Right lobe of liver (tissue), 6 donors: ENCODE measurements around the gene WEE1. TPM values are rescaled to one million over a fixed set of nuclear protein-coding genes. Genes with fewer than 3 reads are reported as not detected.

Source experiments
- ATAC-seq, 4 donors: fragments of 200-7000 bp; cut with Tn5 transposase; one replicate each; pipeline ENCODE4 v1.9.1; 2020; ENCODE audit warnings: mild to moderate bottlenecking in 4 of 4, moderate library complexity in 4 of 4
- DNase-seq, 3 donors: peaks; one replicate each; pipeline ENCODE4 v3.0.0-alpha.2; 2020
- H3K27ac ChIP-seq, 3 donors: fragments of 200-600 bp; one replicate each; pipeline ENCODE4 v1.8.0; 2022
- H3K27me3 ChIP-seq, 2 donors: fragments of 200-600 bp; one replicate each; pipeline ENCODE4 v1.8.0; 2022
- H3K36me3 ChIP-seq, 4 donors: fragments of 200-600 bp; sonication (generic) in 1 of 4; one replicate each; pipeline versions ENCODE4 v1.5.1 to v1.8.0; 2017 to 2022; ENCODE audit warnings: control low read depth in 1 of 4
- H3K4me1 ChIP-seq, 4 donors: fragments of 200-600 bp; sonication (generic) in 1 of 4; one replicate each; pipeline versions ENCODE4 v1.5.1 to v1.8.0; 2017 to 2022; ENCODE audit warnings: control low read depth in 1 of 4
- H3K4me3 ChIP-seq, 3 donors: fragments of 200-600 bp; one replicate each; pipeline ENCODE4 v1.8.0; 2022
- H3K9me3 ChIP-seq, 4 donors: fragments of 200-600 bp; sonication (generic) in 1 of 4; one replicate each; pipeline versions ENCODE4 v1.5.1 to v1.8.0; 2017 to 2022; ENCODE audit warnings: control low read depth in 1 of 4
- POLR2A ChIP-seq: fragments of 450-650 bp; IDR thresholded peaks from one replicate; pipeline ENCODE4 v1.6.1; 2017; ENCODE audit warnings: antibody characterized with exemption, mild to moderate bottlenecking
- WGBS: methylation state at CpG from one replicate; pipeline ENCODE4 v1.1.6; 2018; ENCODE audit warnings: low coverage, low lambda C conversion rate; ENCODE audit not compliant: insufficient coverage; ENCODE audit errors: missing lambda C conversion rate; 5-methylcytosine and 5-hydroxymethylcytosine counted together
- intact Hi-C, 2 donors: fragments of 100-400 bp; cut with DNase I; formaldehyde crosslinking; loops; one replicate each; pipeline versions ENCODE4 v1.11.2 to v1.14.1; 2022
- total RNA-seq, 6 experiments: library from RNA; depleted of rRNA in 2 of 6; stranded (reverse); fragments of >200 nt in 2 of 6; fragmentation: NEBNext Ultra II Directional in 3 of 6; extraction: Animal tissue kit (Norgen Biotek cat#: 25700) in 3 of 6; gene quantifications; one replicate each; pipeline versions ENCODE4 v1.1.0 to v1.2.4, GENCODE V29; 2016 to 2023
- TF ChIP-seq, protein P1 (sequence below), 4 donors: fragments of 200-600 bp in 3 of 4; fragments of 450-650 bp in 1 of 4; IDR thresholded peaks; one replicate each; pipeline versions ENCODE4 v1.5.1 to v1.8.0; 2016 to 2022; ENCODE audit warnings: antibody characterized with exemption in 4 of 4, mild to moderate bottlenecking in 2 of 4
- donor health status: DM: no; HTN: yes; CAD: no.
- donor health status: DM: no; HTN: no; CAD: no.
- donor health status: DM: no; HTN: no; CAD: no.
- donor health status: DM: no; HTN: yes; CAD: no.
- donor health status: DM: no; HTN: yes; CAD: no.

The WEE1 gene
- total RNA-seq, 6 experiments from 2014 or later, result 11.1 to 34.0 (median 19.5) TPM

GRCh38 chr11:9550191-9550628, 23.3 kb upstream of the WEE1 start:
- H3K4me1 ChIP-seq, result no peaks in the 10 kb centered on the region
- H3K27ac ChIP-seq, result no peak overlapping the region
- 88% methylated on average over 7 of the region's 8 CpGs for WGBS
- no peak for ATAC-seq
- no peaks in the 10 kb centered on the region for H3K27me3 ChIP-seq
- no peaks in the 10 kb centered on the region for H3K9me3 ChIP-seq
- no peak for TF ChIP-seq POLR2A
- TF ChIP-seq, protein P1, sequence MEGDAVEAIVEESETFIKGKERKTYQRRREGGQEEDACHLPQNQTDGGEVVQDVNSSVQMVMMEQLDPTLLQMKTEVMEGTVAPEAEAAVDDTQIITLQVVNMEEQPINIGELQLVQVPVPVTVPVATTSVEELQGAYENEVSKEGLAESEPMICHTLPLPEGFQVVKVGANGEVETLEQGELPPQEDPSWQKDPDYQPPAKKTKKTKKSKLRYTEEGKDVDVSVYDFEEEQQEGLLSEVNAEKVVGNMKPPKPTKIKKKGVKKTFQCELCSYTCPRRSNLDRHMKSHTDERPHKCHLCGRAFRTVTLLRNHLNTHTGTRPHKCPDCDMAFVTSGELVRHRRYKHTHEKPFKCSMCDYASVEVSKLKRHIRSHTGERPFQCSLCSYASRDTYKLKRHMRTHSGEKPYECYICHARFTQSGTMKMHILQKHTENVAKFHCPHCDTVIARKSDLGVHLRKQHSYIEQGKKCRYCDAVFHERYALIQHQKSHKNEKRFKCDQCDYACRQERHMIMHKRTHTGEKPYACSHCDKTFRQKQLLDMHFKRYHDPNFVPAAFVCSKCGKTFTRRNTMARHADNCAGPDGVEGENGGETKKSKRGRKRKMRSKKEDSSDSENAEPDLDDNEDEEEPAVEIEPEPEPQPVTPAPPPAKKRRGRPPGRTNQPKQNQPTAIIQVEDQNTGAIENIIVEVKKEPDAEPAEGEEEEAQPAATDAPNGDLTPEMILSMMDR (IDR thresholded peaks at IDR 0.05), result no peak
- no peaks in the 10 kb centered on the region for H3K36me3 ChIP-seq
- DNase-seq, result no peak
- intact Hi-C loops, result no loop called here
- no peak overlapping the region for H3K4me3 ChIP-seq

DNA sequence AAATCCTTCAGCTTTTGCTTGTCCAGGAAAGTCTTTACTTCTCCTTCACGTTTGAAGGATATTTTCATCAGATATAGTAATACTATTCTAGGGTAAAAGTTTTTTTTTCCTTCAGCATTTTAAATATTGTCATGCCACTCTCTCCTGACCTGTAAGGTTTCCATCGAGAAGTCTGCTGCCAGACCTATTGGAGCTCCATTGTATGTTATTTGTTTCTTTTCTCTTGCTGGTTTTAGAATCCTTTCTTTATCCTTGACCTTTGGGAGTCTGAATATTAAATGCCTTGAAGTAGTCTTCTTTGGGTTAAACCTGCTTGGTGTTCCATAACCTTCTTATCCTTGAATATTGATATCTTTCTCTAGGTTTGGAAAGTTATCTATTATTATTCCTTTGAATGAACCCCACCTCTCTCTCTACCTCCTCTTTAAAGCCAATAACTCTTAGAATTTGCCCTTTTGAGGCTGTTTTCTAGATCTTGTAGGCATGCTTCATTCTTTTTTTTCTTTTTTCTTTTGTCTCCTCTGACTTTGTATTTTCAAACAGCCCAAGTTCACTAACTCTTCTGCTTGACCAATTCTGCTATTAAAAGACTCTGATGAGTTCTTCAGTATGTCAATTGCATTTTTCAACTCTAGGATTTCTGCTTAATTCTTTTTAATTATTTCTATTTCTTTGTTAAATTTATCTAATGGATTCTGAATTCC, 12.0 kb upstream of the WEE1 start:
- Histone ChIP-seq H3K4me1 (peaks cover 0 to 13% (median 0%) of the 10 kb centered on the region in 4 donors), H3K27ac (no peak overlapping the region), H3K36me3 (no peaks in the 10 kb centered on the region), H3K9me3 (no peaks in the 10 kb centered on the region), H3K4me3 (no peak overlapping the region), H3K27me3 (no peaks in the 10 kb centered on the region)
- WGBS, result 100% methylated on average over 2 of the region's 2 CpGs
- no peak for TF ChIP-seq POLR2A
- TF ChIP-seq, protein P1 (IDR thresholded peaks at IDR 0.05), result no peak
- intact Hi-C loops, result no loop called here
- no peak for ATAC-seq
- DNase-seq, result no peak

GRCh38 chr11:9562716-9563115, 10.8 kb upstream of the WEE1 start:
- intact Hi-C loops, result no loop called here
- H3K36me3 ChIP-seq, result no peaks in the 10 kb centered on the region
- H3K4me3 ChIP-seq, result no peak overlapping the region
- H3K4me1 ChIP-seq, result peaks cover 0 to 25% (median 0%) of the 10 kb centered on the region in 4 donors
- DNase-seq, result no peak
- ATAC-seq, result no peak
- TF ChIP-seq POLR2A, result no peak
- TF ChIP-seq, protein P1 (IDR thresholded peaks at IDR 0.05), result no peak
- no peaks in the 10 kb centered on the region for H3K27me3 ChIP-seq
- no peak overlapping the region for H3K27ac ChIP-seq
- no peaks in the 10 kb centered on the region for H3K9me3 ChIP-seq

DNA sequence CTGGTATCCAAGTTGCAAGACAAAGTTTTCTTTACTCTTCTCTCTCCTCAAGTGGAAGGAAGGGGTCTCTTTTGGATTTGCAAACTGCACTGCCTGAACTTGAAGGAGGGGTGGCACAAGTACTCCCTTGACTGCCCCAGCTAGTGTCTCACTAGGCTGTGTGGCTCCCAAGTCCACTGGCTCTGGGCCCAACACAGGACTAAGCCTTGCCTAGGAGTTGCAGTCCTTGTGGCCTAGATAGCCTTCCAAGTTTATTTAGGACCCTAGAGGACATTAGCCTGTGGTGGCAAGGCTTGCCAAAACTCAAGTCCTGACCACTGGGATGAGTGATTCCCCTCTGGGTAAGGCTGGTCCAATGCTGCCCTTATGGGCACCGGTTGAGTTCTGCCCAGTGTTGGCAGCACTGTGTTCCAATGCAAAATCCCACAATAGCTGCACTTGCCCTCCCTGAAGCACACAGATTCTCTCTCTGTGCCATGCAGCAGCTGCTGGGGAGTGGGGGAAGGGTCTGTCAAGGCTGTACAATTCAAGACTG, 10.2 kb upstream of the WEE1 start:
- Histone ChIP-seq H3K27me3 (no peaks in the 10 kb centered on the region), H3K4me3 (no peak overlapping the region), H3K4me1 (peaks cover 0 to 31% (median 2%) of the 10 kb centered on the region in 4 donors), H3K27ac (no peak overlapping the region), H3K36me3 (no peaks in the 10 kb centered on the region), H3K9me3 (no peaks in the 10 kb centered on the region)
- TF ChIP-seq, protein P1 (IDR thresholded peaks at IDR 0.05), result no peak
- no peak for TF ChIP-seq POLR2A
- intact Hi-C loops, result no loop called here
- no CpG with 5 or more reads among the region's 1 CpG for WGBS
- DNase-seq, result no peak
- no peak for ATAC-seq
